Sigmoid colon (tissue), 7 donors: Measurements from ENCODE around the gene TF. TPM values are rescaled to one million over a fixed set of nuclear protein-coding genes. Genes with fewer than 3 reads are reported as not detected.
"Not testable (repeated sequence)": the region's sequence is repeated elsewhere in the genome, so short reads cannot be mapped to it uniquely, and the experiment has no call there.

ENCODE experiments used
- DNase-seq: peaks from one replicate; pipeline ENCODE4 v3.0.0-alpha.2; 2019
- H3K27ac ChIP-seq, 4 donors: fragments of 200-600 bp; sonication (generic); one replicate each; pipeline ENCODE4 v1.5.1; 2016 to 2019; ENCODE audit warnings: mild to moderate bottlenecking in 1 of 4
- H3K27me3 ChIP-seq, 3 donors: fragments of 200-600 bp; sonication (generic); one replicate each; pipeline ENCODE4 v1.5.1; 2019; ENCODE audit warnings: mild to moderate bottlenecking in 1 of 3
- H3K36me3 ChIP-seq, 4 donors: fragments of 200-600 bp; sonication (generic); one replicate each; pipeline ENCODE4 v1.5.1; 2016 to 2019
- H3K4me1 ChIP-seq, 4 donors: fragments of 200-600 bp; sonication (generic); one replicate each; pipeline ENCODE4 v1.5.1; 2017 to 2019
- H3K4me3 ChIP-seq, 4 donors: fragments of 200-600 bp; sonication (generic); one replicate each; pipeline ENCODE4 v1.5.1; 2017 to 2019; ENCODE audit warnings: mild to moderate bottlenecking in 2 of 4, moderate library complexity in 1 of 4
- H3K9me3 ChIP-seq, 4 donors: fragments of 200-600 bp in 3 of 4; sonication (generic) in 3 of 4; one replicate each; pipeline versions ENCODE4 v1.5.1 to v1.6.1; 2013 to 2019
- CTCF ChIP-seq, 4 experiments: fragments of 450-650 bp in 3 of 4; fragments of 200-600 bp in 1 of 4; IDR thresholded peaks; one replicate each; pipeline ENCODE4 v1.5.1; 2016 to 2019; ENCODE audit warnings: antibody characterized with exemption in 4 of 4, mild to moderate bottlenecking in 3 of 4, moderate library complexity in 2 of 4
- EP300 ChIP-seq, 4 donors: sonication (generic); formaldehyde crosslinking; IDR thresholded peaks; one replicate each; pipeline ENCODE4 v1.6.1; 2017; ENCODE audit warnings: antibody characterized with exemption in 4 of 4
- POLR2A ChIP-seq, 2 donors: fragments of 450-650 bp; IDR thresholded peaks; one replicate each; pipeline ENCODE4 v1.6.1; 2016; ENCODE audit warnings: antibody characterized with exemption in 2 of 2, mild to moderate bottlenecking in 2 of 2, moderate library complexity in 2 of 2
- POLR2AphosphoS5 ChIP-seq, 4 donors: sonication (generic); formaldehyde crosslinking; IDR thresholded peaks; one replicate each; pipeline ENCODE4 v1.6.1; 2017; ENCODE audit warnings: antibody characterized with exemption in 4 of 4
- WGBS, 2 donors: extraction: QIAGEN DNeasy Blood & Tissue Kit; methylation state at CpG; one replicate each; pipeline ENCODE4 v1.1.7; 2013; 5-methylcytosine and 5-hydroxymethylcytosine counted together
- intact Hi-C: fragments of 100-400 bp; cut with DNase I; formaldehyde crosslinking; loops from one replicate; pipeline ENCODE4 v1.15.1; 2023
- polyA plus RNA-seq, 3 donors: library from polyadenylated mRNA; stranded (reverse); fragments of 200-250 nt; gene quantifications; one replicate each; pipeline ENCODE4 v1.2.3, GENCODE V29; 2013
- total RNA-seq, 4 donors: library from RNA; depleted of rRNA; stranded (reverse); fragments of >200 nt; gene quantifications; one replicate each; pipeline ENCODE4 v1.1.0, GENCODE V29; 2016
- donor health status: healthy with polysubstance abuse.
- donor health status: Bipolar disorder and iron deficiency.
- donor health status: healthy.

TF gene
- total and polyA plus RNA-seq, 7 donors, result under 0.01 to 14.8 (median 1.8) TPM

DNA sequence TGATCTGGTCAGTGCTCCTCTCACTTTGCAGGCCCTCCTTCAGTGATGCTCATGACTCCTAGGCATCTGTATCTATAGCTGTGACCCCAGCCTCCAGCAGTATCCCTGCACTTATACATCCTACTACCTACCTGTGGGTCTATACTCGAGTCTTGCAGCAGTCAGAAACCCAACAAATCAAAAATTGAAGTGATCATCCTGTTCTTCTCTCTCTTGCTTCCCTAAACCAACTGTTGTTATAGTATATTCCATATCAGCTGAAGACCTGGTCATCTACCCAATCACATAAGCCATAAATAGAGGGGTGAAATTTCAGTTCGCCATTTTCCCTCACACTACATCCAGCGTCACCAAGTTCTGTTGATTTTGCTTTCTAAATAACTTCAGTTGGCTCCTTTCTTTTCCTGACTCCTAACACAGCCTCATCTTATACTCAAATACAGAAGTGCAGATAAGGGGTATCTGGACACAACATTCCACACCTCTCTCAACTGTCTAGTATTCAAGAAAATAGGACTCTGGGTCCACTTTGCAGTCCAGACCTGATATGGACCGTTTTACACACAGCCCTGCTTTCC lies 33.5 kb downstream of the TF start:
- intact Hi-C loops, result no loop called here
- no peak overlapping the region for H3K27ac ChIP-seq
- no peak overlapping the region for H3K4me3 ChIP-seq
- no peak for DNase-seq
- WGBS, 2 donors, result 49 to 87% methylated on average over 4 of the region's 4 CpGs
- no peaks in the 10 kb centered on the region for H3K36me3 ChIP-seq
- H3K9me3 ChIP-seq, result no peaks in the 10 kb centered on the region
- no peak for TF ChIP-seq POLR2A (IDR thresholded peaks at IDR 0.05)
- TF ChIP-seq CTCF (IDR thresholded peaks at IDR 0.05), result no peak
- no peak for TF ChIP-seq EP300 (IDR thresholded peaks at IDR 0.05)
- TF ChIP-seq POLR2AphosphoS5 (IDR thresholded peaks at IDR 0.05), result no peak
- H3K27me3 ChIP-seq, result peaks cover 0 to 4% (median 0%) of the 10 kb centered on the region in 3 donors
- H3K4me1 ChIP-seq, result no peaks in the 10 kb centered on the region

DNA sequence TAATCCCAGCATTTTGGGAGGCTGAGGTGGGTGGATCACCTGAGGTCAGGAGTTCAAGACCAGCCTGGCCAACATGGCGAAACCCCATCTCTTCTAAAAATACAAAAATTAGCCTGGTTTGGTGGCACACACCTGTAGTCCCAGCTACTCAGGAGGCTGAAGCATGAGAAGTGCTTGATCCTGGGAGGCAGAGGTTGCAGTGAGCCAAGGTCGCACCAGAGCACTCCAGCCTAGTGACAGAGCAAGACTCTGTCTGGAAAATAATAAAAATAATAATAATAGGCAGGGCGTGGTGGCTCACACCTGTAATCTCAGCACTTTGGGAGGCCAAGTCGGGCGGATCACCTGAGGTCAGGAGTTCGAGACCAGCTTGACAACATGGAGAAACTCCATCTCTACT lies 34.6 kb downstream of the TF start:
- H3K36me3 ChIP-seq, H3K9me3 ChIP-seq, DNase-seq, H3K4me1 ChIP-seq, intact Hi-C loops, H3K4me3 ChIP-seq, H3K27me3 ChIP-seq, H3K27ac ChIP-seq: not testable (repeated sequence)
- WGBS, 2 donors, result 77 to 90% methylated on average over 6 of the region's 6 CpGs

- no peaks in the 10 kb centered on the region for H3K36me3 ChIP-seq
- H3K9me3 ChIP-seq, result no peaks in the 10 kb centered on the region
- TF ChIP-seq EP300 (IDR thresholded peaks at IDR 0.05) (no peak), POLR2AphosphoS5 (IDR thresholded peaks at IDR 0.05) (no peak), CTCF (IDR thresholded peaks at IDR 0.05) (no peak), POLR2A (IDR thresholded peaks at IDR 0.05) (no peak)
- H3K27me3 ChIP-seq, result peaks cover 0 to 4% (median 0%) of the 10 kb centered on the region in 3 donors
- no peaks in the 10 kb centered on the region for H3K4me1 ChIP-seq
- no peak overlapping the region for H3K4me3 ChIP-seq
- H3K27ac ChIP-seq, result no peak overlapping the region
- DNase-seq, result no peak
- intact Hi-C loops, result no loop called here
These were observed 35.4 kb downstream of the TF start for GRCh38 chr3:133781570-133781969.

GRCh38 chr3:133782454-133782853 lies 36.3 kb downstream of the TF start:
- Histone ChIP-seq H3K4me3 (no peak overlapping the region), H3K27ac (no peak overlapping the region), H3K36me3 (no peaks in the 10 kb centered on the region), H3K9me3 (no peaks in the 10 kb centered on the region), H3K27me3 (peaks cover 0 to 4% (median 0%) of the 10 kb centered on the region in 3 donors), H3K4me1 (no peaks in the 10 kb centered on the region)
- intact Hi-C loops, result no loop called here
- no peak for DNase-seq
- TF ChIP-seq EP300 (IDR thresholded peaks at IDR 0.05) (no peak), POLR2AphosphoS5 (IDR thresholded peaks at IDR 0.05) (no peak), POLR2A (IDR thresholded peaks at IDR 0.05) (no peak), CTCF (IDR thresholded peaks at IDR 0.05) (no peak)
- WGBS, 2 donors, result 67 to 85% methylated on average over 2 of the region's 2 CpGs

DNA sequence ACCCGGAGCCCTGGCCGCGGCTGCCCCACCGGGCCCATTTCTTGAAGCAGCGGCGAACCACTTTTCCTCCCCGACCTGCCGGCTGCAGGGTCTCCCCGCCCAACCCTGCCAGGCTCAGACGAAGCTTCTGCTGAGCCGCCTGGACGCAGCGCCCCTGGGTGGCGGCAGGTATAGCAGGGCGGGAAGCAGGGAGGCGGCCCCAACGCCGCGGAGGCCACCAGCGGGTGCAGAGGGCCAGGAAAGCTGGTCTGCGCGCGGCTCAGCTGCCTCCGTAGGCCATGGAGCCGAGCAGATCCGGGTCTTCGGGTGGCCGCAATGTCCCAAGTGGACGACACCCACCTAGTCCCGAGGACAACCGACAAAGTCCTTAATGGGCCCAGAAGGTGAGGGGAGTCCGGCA lies 37.6 kb downstream of the TF start:
- no peak for DNase-seq
- H3K27ac ChIP-seq, result no peak overlapping the region
- H3K36me3 ChIP-seq, result no peaks in the 10 kb centered on the region
- peaks cover 0 to 4% (median 0%) of the 10 kb centered on the region in 3 donors for H3K27me3 ChIP-seq
- no peaks in the 10 kb centered on the region for H3K9me3 ChIP-seq
- no peak overlapping the region for H3K4me3 ChIP-seq
- intact Hi-C loops, result no loop called here
- H3K4me1 ChIP-seq, result no peaks in the 10 kb centered on the region
- 54 to 76% methylated on average over 32 of the region's 32 CpGs for WGBS, 2 donors
- TF ChIP-seq POLR2AphosphoS5 (IDR thresholded peaks at IDR 0.05), result no peak
- TF ChIP-seq POLR2A (IDR thresholded peaks at IDR 0.05), result no peak
- TF ChIP-seq CTCF (IDR thresholded peaks at IDR 0.05), result no peak
- TF ChIP-seq EP300 (IDR thresholded peaks at IDR 0.05), result no peak
